Measurements from ENCODE around the gene ACOT11.

The ACOT11 gene

GRCh38 chr1:54538538-54538937, 9.5 kb upstream of the ACOT11 start:
- no peak for DNase-seq

GRCh38 chr1:54540582-54541295, 7.3 kb upstream of the ACOT11 start:
- DNase-seq: no peak

GRCh38 chr1:54542120-54542961, 5.7 kb upstream of the ACOT11 start:
- DNase-seq: peak; percentile 80 to 94 (median 88)

- DNase-seq: peak; percentile 43 to 63 (median 51)
Observed at GRCh38 chr1:54542962-54543539, 5.0 kb upstream of the ACOT11 start.

- DNase-seq: peak; percentile 80 to 92 (median 89)
Observed at GRCh38 chr1:54543729-54544496, 4.1 kb upstream of the ACOT11 start.

- no peak for DNase-seq
Observed at GRCh38 chr1:54545916-54546635, 2.0 kb upstream of the ACOT11 start.

DNA sequence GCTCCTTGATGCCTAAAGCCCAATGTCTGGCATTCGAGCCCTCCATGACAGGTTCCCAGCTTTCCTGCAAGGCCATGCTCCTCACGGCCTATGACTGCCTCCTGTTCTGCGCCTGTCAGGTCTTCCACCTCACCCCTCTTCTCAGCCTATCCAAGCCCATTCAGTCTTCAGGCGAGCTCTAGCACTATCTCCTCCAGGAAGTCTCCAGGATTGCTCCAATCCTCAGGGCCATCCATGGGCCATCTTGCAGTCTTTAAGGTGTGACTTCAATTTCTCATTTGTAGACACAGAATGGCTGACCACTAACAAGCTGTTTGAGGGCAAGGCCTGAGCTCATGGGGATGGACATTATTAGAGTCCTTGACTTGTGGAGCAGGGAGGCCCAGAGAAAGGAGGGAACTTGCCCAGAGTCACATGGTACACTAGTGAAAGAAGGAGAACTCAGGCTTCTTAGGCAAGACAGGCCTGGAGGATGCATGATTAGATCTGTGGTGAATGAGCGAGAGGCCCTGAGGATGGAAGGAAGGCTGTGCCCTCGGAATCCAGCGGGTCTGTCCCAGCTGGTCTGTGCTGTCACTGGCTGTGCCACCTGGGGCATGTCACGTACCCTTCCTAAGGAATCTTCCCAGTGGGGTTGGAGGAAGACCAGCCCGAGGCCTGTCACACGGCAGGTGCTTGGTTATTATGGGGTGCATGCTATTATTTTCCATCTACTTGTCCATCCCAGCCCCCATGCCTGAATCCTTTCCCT, 1.2 kb upstream of the ACOT11 start:
- peak; percentile 70 to 75 (median 73) for DNase-seq

- no peak for DNase-seq
Observed at GRCh38 chr1:54548389-54549044, 489 bp downstream of the ACOT11 start.

GRCh38 chr1:54549181-54549924, 1.3 kb downstream of the ACOT11 start:
- DNase-seq: no peak

DNA sequence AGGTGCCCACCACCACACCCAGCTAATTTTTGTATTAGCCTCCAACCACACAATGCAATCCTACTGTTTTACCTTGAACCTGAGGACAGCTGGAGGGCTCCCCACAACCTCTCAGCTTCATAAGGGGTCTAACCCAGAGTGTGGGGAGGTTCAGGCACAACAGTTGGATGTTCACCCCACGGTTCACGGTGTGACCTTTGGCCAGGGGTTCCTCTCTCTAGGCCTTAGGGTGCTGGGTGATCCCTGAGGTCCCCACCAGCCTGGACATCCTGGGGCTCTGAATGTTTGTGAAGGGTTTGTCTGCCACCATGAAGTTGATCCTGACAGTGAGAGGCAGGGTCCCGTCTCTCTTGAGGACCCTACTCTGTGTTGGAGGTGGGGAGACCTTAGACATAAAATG, 3.9 kb downstream of the ACOT11 start:
- DNase-seq: no peak

GRCh38 chr1:54553602-54554313, 5.7 kb downstream of the ACOT11 start:
- no peak for DNase-seq

DNA sequence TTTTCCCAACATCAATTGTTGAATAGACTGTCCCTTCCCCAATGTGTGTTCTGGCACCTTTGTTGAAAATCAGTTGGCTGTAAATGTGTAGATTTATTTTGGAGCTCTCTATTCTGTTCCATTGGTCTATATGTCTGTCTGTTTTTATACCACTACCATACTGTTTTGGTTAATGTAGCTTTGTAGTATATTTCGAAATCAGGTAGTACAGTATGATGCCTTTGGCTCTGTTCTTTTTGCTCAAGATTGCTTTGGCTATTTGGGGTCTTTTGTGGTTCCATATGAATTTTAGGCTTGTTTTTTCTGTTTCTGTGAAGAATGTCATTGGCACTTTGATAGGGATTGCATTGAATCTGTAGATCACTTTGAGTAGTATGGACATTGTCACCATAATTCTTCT, 8.1 kb downstream of the ACOT11 start:
- no peak for DNase-seq

DNA sequence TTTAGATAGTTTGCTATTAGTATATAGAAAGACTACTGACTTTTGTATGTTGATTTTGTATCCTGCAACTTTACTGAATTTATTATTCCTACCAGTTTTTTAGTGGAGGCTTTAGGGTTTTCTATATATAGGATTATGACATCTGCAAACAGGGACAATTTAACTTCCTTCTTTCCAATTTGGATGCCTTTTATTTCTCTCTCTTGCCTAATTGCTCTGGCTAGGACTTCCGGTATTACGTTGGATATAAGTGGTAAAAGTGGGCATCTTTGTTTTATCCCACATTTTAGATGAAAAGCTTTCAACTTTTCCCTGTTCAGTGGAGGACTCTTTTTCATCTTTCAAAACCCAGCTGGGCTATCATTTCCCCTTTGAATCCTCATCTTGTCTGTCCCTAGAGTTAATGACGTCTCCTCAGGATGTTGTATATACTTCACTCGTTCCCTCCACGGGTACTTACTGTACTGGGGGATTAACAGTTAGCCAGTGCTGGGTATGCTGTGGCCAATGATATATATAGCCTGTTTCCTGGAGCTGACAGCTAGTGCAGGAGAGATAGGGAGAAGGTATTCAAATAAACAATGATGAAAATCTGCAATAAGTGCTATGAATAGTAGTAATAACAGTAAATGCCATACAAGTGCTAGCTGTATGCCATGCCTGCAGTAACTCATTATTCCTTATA, 9.8 kb downstream of the ACOT11 start:
- DNase-seq: peak; percentile 37 to 69 (median 64)

DNA sequence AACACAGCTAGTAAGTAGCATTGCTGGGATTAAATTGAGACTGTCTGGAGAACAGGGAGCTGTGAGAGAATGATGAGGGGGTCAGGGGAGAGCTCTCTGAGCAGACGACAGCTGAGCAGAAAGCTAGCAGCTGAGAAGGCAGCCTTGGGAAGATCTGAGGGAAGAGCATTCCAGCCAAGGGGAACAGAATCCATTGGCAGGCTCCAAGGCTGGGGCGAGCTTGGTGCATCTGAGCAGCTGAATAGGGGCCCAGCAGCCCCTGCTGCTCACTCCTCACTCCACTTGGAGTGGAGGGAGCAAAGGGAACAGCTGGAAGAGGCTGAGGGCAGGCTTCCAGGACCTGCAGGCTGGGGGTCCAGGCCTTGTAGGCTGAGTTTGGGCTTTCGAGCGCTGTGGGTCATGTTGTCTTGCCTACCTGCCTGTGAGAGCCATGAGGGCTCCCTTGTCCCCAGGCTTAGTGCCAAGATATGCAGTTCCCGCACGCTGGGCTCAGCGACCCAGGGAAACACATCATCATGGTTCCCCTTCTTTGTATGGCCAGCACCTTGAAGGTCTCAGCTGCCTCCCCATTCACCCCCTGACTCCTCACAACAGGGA, 10.5 kb downstream of the ACOT11 start:
- no peak for DNase-seq

GRCh38 chr1:54559111-54559548, 11.1 kb downstream of the ACOT11 start:
- no peak for DNase-seq

DNA sequence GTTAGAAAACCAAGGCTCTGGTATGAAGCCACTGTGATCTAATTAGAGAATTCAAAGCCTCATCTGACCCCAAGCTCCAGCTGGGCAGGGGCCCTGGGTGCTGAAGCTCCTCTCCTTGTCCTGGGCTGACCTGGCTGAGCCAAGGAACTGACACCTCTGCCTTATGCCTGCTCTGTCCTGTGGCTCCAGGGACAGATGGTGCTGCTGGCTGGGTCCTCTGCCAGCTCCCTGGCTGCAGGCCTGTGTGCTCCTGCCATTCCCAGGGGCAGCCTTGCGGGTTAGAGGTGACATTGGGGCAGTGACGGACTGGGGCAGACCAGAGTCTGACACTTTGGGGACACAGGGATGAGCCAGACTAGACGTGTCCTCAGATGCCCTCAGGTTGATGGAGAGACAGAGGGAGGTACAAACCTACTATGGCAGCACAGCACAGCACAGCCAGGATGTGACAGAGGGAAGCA, 11.8 kb downstream of the ACOT11 start:
- DNase-seq: no peak

GRCh38 chr1:54564312-54565112, 16.5 kb downstream of the ACOT11 start:
- peak; percentile 30 to 60 (median 39) for DNase-seq

All from suppressor macrophage treated with lipopolysaccharide for 1 hour (primary cell).